GM20431 (cell line): ENCODE results near the gene CNIH2.
"Not testable (repeated sequence)": the region's sequence is repeated elsewhere in the genome, so short reads cannot be mapped to it uniquely, and the experiment has no call there.

Source experiments
- in situ Hi-C: fragments of 300-500 bp; cut with MseI, MboI; formaldehyde crosslinking; loops from one replicate; pipeline ENCODE4 v1.15.0; 2020; ENCODE audit warnings: low sequenced_read_pairs; ENCODE audit not compliant: unreplicated experiment

The CNIH2 gene

DNA sequence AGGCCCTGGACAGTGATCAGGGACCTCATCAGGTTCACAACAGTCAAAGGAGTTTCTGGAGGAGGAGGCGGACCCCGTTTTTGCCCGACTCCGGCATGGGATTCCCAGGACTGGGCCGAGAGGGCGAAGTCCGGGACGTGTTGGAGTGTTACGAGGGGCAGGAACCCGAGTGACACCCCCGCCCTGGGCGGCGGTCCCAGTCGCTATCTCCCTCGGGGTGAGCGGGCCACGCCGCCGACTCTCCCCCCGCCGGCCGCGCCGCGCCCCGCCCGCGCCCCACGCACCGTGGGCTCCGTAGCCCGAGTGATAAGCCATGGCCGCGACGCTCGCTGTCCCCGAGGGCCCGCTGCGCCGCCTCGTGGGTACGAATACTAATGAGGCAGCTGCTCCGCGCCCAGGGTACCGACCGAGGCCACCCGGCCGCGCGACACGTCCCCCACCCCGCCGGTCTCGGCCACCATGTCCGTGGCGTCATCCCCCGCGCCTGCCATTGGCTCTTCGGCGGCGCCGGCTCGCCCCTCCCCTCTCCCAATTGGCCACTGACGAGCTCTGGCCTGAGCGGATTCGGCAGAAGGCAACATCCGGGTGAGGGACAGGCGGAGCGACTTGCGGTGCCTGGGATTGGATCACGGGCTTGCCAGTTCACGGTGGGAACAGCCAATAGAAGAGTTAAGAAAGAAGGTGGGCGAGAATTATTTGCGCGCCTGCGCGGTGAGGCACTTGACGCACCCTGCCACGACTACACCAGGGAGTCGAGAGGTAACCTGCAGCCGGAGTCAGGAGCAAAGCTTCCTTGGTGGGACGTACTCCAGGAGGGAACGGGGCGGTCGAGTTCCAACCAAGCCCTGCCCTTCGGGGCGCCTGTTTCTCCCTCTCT lies 10.9 kb downstream of the CNIH2 start, which contains the start of gene YIF1A:
TSS of gene YIF1A (minus strand) at position 473 of the 877 bp plus-strand sequence. CDS start at position 315, 158 bp downstream.
- in situ Hi-C loops: no loop called here

GRCh38 chr11:66289548-66290329 lies 11.8 kb downstream of the CNIH2 start:
- in situ Hi-C loops: no loop called here

- in situ Hi-C loops: no loop called here
These were observed 12.3 kb downstream of the CNIH2 start for GRCh38 chr11:66290330-66290621.

GRCh38 chr11:66291303-66291705 lies 13.3 kb downstream of the CNIH2 start:
- in situ Hi-C loops: no loop called here

DNA sequence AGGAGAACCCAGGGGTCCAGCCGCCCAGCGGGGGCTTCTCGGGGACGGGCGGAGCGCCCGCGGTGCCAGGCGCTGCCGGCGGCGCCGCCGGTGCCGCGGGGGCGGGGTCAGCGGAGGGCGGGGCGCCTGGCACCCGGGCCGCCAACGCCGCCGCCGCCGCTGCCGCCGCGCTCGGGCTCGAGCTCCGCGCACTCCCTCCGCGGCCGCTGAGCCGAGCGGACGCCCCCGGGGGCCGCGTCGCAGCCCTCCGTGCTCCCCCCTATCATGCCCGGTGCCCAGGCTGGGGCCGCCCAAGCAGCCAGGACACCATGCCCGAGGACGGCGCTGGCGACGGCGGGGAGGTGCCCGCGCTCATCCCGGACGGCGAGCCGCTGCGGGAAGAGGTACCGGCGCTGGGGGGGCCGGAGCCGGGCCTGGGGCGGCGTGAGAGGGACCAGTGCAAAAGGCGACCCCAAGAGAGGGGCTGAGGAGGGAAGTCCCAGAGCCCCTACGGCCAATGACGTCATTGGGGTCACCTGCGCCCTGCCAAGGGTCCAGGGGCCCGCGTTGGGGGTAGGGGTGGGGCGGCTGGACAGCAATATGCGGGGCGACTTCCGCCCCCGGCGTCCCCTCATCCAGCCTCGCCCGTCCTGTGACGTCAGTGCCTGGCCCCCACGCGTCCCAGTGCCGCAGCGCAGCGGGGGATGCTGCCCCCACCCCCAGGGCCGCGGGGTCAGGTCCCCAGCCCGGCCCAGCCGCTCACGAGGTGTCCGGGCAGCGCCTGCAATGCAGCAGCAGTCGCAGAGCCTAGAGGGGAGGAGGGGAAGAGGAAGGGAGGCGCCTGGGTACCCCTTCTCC lies 13.9 kb downstream of the CNIH2 start, which contains the start of gene TMEM151A:
TSS of gene TMEM151A (plus strand) at position 189 of the 837 bp plus-strand sequence. CDS start at position 309, 120 bp downstream.
- in situ Hi-C loops: no loop called here

- in situ Hi-C loops: no loop called here
These were observed 14.8 kb downstream of the CNIH2 start for GRCh38 chr11:66292543-66293332.

DNA sequence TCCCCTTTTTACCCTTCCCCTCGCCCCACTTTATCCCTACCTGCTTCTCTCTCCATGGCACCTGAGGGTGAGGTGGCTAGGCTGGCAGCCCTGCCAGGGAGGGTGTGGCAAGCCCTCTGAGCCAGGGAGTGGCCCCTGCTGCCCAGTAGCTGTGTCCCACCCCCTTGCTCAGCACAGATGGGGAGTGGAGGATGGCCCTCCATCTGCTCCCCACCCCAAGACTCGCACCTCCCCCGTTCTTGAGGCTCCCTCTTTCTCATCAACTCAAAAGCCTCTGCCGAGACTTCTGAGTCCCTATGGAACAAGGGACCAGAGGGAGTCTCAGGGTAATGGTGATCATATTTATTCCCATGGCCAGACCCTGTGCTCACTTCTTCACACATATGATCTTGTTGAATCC lies 15.4 kb downstream of the CNIH2 start:
- in situ Hi-C loops: no loop called here

DNA sequence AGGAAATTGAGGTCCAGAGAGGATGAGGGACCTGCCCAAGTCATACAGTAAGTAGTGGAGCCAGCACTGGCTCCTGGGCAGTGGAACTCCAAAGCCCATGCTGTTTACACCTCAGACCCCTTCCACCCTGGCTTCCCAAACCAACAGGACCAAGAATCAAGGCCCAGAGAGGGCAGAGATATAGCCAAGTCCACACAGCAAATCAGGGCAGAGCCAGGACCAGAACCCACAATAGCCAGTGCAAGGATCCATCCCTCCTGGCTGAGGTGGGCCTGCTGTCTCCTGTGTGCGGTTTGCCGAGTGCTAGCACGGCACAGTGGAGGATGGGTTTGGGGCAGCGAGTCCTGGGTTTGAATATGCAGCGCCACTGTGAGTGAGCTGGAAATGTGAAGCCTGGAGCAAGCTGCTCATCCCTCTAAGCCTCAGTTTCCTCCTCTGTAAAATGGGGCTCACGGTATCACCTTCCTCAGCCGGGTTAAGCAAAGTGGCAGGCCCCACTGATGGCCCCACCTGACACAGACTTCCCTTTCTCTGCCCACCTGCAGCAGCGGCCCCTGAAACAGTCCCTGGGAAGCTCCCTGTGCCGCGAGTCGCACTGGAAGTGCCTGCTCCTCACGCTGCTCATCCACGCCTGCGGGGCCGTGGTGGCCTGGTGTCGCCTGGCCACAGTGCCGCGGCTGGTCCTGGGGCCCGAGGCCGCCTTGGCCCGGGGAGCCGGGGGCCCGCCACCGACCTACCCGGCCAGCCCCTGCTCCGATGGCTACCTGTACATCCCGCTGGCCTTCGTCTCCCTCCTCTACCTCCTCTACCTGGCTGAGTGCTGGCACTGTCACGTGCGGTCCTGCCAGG lies 16.0 kb downstream of the CNIH2 start:
- in situ Hi-C loops: no loop called here

- in situ Hi-C loops: no loop called here
These were observed 16.9 kb downstream of the CNIH2 start for GRCh38 chr11:66294626-66295620.

- in situ Hi-C loops: no loop called here
These were observed 19.6 kb downstream of the CNIH2 start for GRCh38 chr11:66297610-66298009.

- in situ Hi-C loops: no loop called here
These were observed 21.2 kb downstream of the CNIH2 start for GRCh38 chr11:66299186-66299585.

DNA sequence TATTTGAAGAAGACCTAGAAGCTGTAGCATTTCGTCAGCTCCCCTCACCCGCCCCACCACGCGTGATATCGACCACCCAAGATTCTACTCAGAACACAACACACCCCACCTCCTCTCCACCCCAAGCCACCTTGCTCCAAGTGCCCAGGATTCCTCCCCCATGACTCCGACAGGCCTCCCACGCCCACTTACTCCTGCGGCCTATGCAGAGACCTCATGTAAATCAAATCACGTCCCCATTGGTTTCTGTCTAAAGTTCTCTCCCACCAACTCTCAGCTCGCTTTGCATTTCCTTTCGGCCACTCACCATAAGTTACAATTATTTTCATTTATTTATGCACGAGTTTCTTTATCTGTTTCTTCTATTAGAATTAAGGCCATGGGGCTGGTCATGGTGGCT lies 24.7 kb downstream of the CNIH2 start:
- in situ Hi-C loops: no loop called here

DNA sequence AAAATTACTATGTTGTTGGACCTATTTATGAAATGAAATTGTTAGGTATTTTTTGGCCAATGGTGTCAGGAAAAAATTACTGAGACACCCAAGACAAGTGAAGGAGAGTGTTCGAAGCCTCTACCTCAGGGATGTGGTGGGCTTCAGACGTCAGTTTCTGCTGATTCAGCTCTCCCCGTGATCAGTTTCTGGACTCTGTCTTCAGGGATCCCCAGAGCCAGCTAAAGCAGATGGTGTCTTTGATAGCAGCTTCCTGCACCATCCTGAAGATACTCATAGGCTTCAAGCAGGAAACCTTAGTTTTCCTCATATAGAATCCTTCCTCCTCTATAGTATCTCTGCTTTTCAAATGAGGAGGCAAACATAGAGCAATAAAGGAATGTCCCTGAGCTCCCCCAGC lies 31.5 kb downstream of the CNIH2 start:
- in situ Hi-C loops: no loop called here

DNA sequence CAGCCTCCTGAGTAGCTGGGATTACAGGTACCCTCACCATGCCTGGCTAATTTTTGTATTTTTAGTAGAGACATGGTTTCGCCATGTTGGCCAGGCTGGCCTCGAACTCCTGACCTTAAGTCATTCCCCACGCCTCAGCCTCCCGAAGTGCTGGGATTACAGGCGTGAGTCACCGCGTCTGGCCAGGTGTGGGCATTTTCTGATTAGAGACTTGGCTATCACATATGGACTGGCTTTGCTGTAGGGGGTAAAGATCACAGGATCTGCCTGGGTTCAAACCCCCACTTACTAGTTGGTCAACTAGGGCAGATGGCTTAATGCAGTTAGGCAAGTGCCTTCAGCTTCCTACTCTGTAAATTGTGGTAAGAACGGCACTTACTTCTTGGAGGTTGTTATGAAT lies 32.3 kb downstream of the CNIH2 start:
- in situ Hi-C loops: no loop called here

DNA sequence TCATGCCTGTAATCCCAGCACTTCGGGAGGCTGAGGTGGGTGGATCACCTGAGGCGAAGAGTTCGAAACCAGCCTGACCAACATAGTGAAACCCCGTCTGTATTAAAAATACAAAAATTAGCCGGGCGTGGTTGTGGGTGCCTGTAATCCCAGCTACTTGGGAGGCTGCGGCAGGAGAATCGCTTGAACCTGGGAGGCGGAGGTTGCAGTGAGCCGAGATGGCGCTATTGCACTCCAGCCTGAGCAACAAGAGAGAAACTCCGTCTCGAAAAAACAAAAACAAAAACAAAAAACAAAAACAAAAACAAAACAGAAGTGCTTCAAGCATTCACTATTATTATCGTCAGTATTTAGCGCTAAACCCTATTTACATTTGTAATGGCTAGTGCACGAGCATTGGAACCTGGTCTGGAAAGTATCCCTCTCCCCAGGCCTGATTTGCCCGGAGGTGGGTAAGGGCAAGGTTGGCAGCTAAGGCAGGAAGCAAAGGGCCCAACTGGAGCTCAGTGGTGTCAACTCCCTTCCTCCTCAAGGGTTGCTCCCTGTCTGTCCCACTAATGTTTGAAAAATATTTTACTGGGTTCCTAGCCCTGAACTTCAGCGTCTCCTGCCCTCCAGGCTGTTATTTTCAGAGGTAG lies 32.9 kb downstream of the CNIH2 start:
- in situ Hi-C loops: not testable (repeated sequence)

DNA sequence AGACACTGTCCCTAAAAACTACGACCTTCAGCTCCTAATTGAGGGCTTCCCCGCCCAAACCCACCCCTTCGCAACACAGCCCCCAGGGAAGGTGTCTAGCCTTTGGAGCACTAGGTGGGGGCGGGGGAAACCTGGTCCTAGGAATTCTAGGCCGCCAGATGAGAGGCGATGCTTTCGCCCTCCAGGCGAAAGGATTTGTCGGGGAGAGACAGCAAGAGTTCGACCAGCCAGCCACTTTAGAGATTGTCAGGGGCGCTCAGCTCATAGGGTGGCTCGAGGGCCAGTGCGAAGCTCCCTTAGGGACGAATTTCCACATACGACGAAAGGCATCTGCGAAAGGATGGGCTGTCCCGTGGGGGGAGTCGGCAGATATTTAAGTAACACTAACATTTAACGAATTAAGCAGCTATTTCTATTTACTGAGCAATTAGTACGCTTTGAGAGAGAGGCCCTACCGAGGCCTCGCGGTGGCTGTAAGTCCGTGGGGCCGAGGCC lies 33.5 kb downstream of the CNIH2 start:
- in situ Hi-C loops: no loop called here

GRCh38 chr11:66311965-66312548 lies 34.1 kb downstream of the CNIH2 start:
- in situ Hi-C loops: no loop called here
